Stimulated activated CD8-positive, alpha-beta memory T cell treated with anti-CD3 and anti-CD28 coated beads, Interleukin-15, amount 100 ng/mL, for 48 hours (primary cell): Measurements from ENCODE around the gene ZNF311.
A peak's percentile ranks its signal among the peaks of the same experiment; 100 is the strongest.

Experiments used
- DNase-seq, 2 donors: peaks; one replicate each; pipeline ENCODE4 v3.0.0-alpha.2; 2020; ENCODE audit warnings: low read depth in 2 of 2

Gene ZNF311

GRCh38 chr6:29005183-29005885 is at the start of gene ZNF311:
TSS of gene ZNF311 (minus strand) at chr6:29005315. CDS start at chr6:29003954, 1,361 bp downstream.
- no peak for DNase-seq

GRCh38 chr6:29051680-29052079 is 46.6 kb upstream of the ZNF311 start:
- no peak for DNase-seq

GRCh38 chr6:29045075-29045474 is 40.0 kb upstream of the ZNF311 start, which contains the start of gene OR2W1:
TSS of gene OR2W1 (minus strand) at chr6:29045175. CDS start at chr6:29045175, 0 bp downstream.
- no peak for DNase-seq

GRCh38 chr6:29035951-29036350 is 30.8 kb upstream of the ZNF311 start:
- DNase-seq = no peak

- no peak for DNase-seq
Measured at GRCh38 chr6:29028821-29029220, 23.7 kb upstream of the ZNF311 start.

- no peak for DNase-seq
Measured at GRCh38 chr6:29025927-29026585, 20.9 kb upstream of the ZNF311 start.

GRCh38 chr6:29021434-29021833 is 16.3 kb upstream of the ZNF311 start:
- no peak for DNase-seq

GRCh38 chr6:29019629-29020028 is 14.5 kb upstream of the ZNF311 start:
- no peak for DNase-seq

- no peak for DNase-seq
Measured at GRCh38 chr6:29017428-29017802, 12.3 kb upstream of the ZNF311 start.

- DNase-seq = peak; percentile 56 to 66
Measured at GRCh38 chr6:29016559-29017427, 11.7 kb upstream of the ZNF311 start.

GRCh38 chr6:29014729-29015608 is 9.9 kb upstream of the ZNF311 start:
- no peak for DNase-seq

- DNase-seq = no peak
Measured at GRCh38 chr6:29011276-29011734, 6.2 kb upstream of the ZNF311 start.

- DNase-seq = no peak
Measured at GRCh38 chr6:29009358-29009757, 4.2 kb upstream of the ZNF311 start.

GRCh38 chr6:29008089-29008488 is 3.0 kb upstream of the ZNF311 start:
- no peak for DNase-seq

- DNase-seq = no peak
Measured at GRCh38 chr6:28996844-28997510, 8.1 kb downstream of the ZNF311 start.

GRCh38 chr6:28995093-28995650 is 9.9 kb downstream of the ZNF311 start:
- DNase-seq = no peak

GRCh38 chr6:28988536-28989311 is 16.4 kb downstream of the ZNF311 start:
- DNase-seq = peak; percentile 61 to 65

- DNase-seq = no peak
Measured at GRCh38 chr6:28985462-28986164, 19.5 kb downstream of the ZNF311 start.

- no peak for DNase-seq
Measured at GRCh38 chr6:28983838-28984237, 21.3 kb downstream of the ZNF311 start.
